Lower leg skin (tissue), 3 donors: ENCODE results near the gene SLC9A2.

Source experiments
- CTCF ChIP-seq, 3 donors: fragments of 450-650 bp; IDR thresholded peaks; one replicate each; pipeline ENCODE4 v1.5.1; 2016; ENCODE audit warnings: antibody characterized with exemption in 3 of 3, mild to moderate bottlenecking in 3 of 3, moderate library complexity in 2 of 3
- POLR2A ChIP-seq, 2 donors: fragments of 450-650 bp; IDR thresholded peaks; one replicate each; pipeline ENCODE4 v1.6.1; 2016 to 2017; ENCODE audit warnings: antibody characterized with exemption in 2 of 2, mild to moderate bottlenecking in 1 of 2, moderate library complexity in 1 of 2

GRCh38 chr2:102662833-102663232 is 43.5 kb downstream of the SLC9A2 start:
- TF ChIP-seq POLR2A (IDR thresholded peaks at IDR 0.05) (no peak), CTCF (IDR thresholded peaks at IDR 0.05) (no peak)
